ENCODE data around the gene PLXNC1.

Gene PLXNC1

GRCh38 chr12:94141892-94142291 is 6.5 kb upstream of the PLXNC1 start:
- Histone ChIP-seq H3K4me1 (ENCODE audit: low read depth, poor library complexity, severe bottlenecking) (peaks cover 5% of the 10 kb centered on the region), H3K4me2 (no peak overlapping the region)
- TF ChIP-seq CTCF (conservative IDR thresholded peaks at IDR 0.05; ENCODE audit: low read depth, low read length): no peak

GRCh38 chr12:94143438-94143837 is 4.9 kb upstream of the PLXNC1 start:
- Histone ChIP-seq H3K4me3 (IDR thresholded peaks at IDR 0.05; ENCODE audit: insufficient read depth, low read depth, low read length) (no peak overlapping the region), H3K9ac (no peak overlapping the region), H3K4me1 (ENCODE audit: low read depth, poor library complexity, severe bottlenecking) (peaks cover 8% of the 10 kb centered on the region), H3K27me3 (ENCODE audit: insufficient read depth, low read depth) (no peaks in the 10 kb centered on the region), H2AFZ (ENCODE audit: low read depth) (no peak overlapping the region), H3K4me2 (no peak overlapping the region), H4K20me1 (ENCODE audit: insufficient read depth) (no peaks in the 10 kb centered on the region), H3K36me3 (ENCODE audit: insufficient read depth) (no peaks in the 10 kb centered on the region), H3K79me2 (ENCODE audit: insufficient read depth, low read depth) (no peaks in the 10 kb centered on the region), H3K27ac (no peak overlapping the region)
- no peak for TF ChIP-seq CTCF (conservative IDR thresholded peaks at IDR 0.05; ENCODE audit: low read depth, low read length)

More at GRCh38 chr12:94141892-94142291, 6.5 kb upstream of the PLXNC1 start:
- no peaks in the 10 kb centered on the region for H3K79me2 ChIP-seq (ENCODE audit: insufficient read depth, low read depth)
- H3K9ac ChIP-seq: no peak overlapping the region
- H2AFZ ChIP-seq (ENCODE audit: low read depth): no peak overlapping the region
- no peaks in the 10 kb centered on the region for H3K27me3 ChIP-seq (ENCODE audit: insufficient read depth, low read depth)
- no peak overlapping the region for H3K4me3 ChIP-seq (IDR thresholded peaks at IDR 0.05; ENCODE audit: insufficient read depth, low read depth, low read length)
- H3K36me3 ChIP-seq (ENCODE audit: insufficient read depth): no peaks in the 10 kb centered on the region
- H4K20me1 ChIP-seq (ENCODE audit: insufficient read depth): no peaks in the 10 kb centered on the region
- H3K27ac ChIP-seq: no peak overlapping the region

- TF ChIP-seq CTCF (conservative IDR thresholded peaks at IDR 0.05; ENCODE audit: low read depth, low read length): no peak
- Histone ChIP-seq H3K27me3 (ENCODE audit: insufficient read depth, low read depth) (no peaks in the 10 kb centered on the region), H3K79me2 (ENCODE audit: insufficient read depth, low read depth) (no peaks in the 10 kb centered on the region), H3K4me2 (no peak overlapping the region), H3K27ac (no peak overlapping the region), H3K4me3 (IDR thresholded peaks at IDR 0.05; ENCODE audit: insufficient read depth, low read depth, low read length) (no peak overlapping the region), H3K9ac (no peak overlapping the region), H3K36me3 (ENCODE audit: insufficient read depth) (no peaks in the 10 kb centered on the region), H3K4me1 (ENCODE audit: low read depth, poor library complexity, severe bottlenecking) (peaks cover 8% of the 10 kb centered on the region), H4K20me1 (ENCODE audit: insufficient read depth) (no peaks in the 10 kb centered on the region), H2AFZ (ENCODE audit: low read depth) (no peak overlapping the region)
These were observed 4.4 kb upstream of the PLXNC1 start for GRCh38 chr12:94143951-94144350.

- no peak overlapping the region for H3K9ac ChIP-seq
- no peak overlapping the region for H3K4me2 ChIP-seq
- TF ChIP-seq CTCF (conservative IDR thresholded peaks at IDR 0.05; ENCODE audit: low read depth, low read length): no peak
- no peaks in the 10 kb centered on the region for H4K20me1 ChIP-seq (ENCODE audit: insufficient read depth)
- peaks cover 8% of the 10 kb centered on the region for H3K4me1 ChIP-seq (ENCODE audit: low read depth, poor library complexity, severe bottlenecking)
- no peak overlapping the region for H3K27ac ChIP-seq
- H3K4me3 ChIP-seq (IDR thresholded peaks at IDR 0.05; ENCODE audit: insufficient read depth, low read depth, low read length): no peak overlapping the region
- H2AFZ ChIP-seq (ENCODE audit: low read depth): no peak overlapping the region
- H3K79me2 ChIP-seq (ENCODE audit: insufficient read depth, low read depth): no peaks in the 10 kb centered on the region
- H3K36me3 ChIP-seq (ENCODE audit: insufficient read depth): no peaks in the 10 kb centered on the region
- no peaks in the 10 kb centered on the region for H3K27me3 ChIP-seq (ENCODE audit: insufficient read depth, low read depth)
These were observed 3.6 kb upstream of the PLXNC1 start for GRCh38 chr12:94144781-94145180.
